Measurements from ENCODE around the gene ZNG1B.
"Not testable (repeated sequence)": the region's sequence is repeated elsewhere in the genome, so short reads cannot be mapped to it uniquely, and the experiment has no call there.

- TF ChIP-seq CTCF (conservative IDR thresholded peaks at IDR 0.05 in 1 of 2, IDR thresholded peaks at IDR 0.05 in 1 of 2; ENCODE audit: extremely low read depth in 1 of 2, insufficient read depth in 1 of 2, low read depth in 1 of 2, low read length in 2 of 2); EZH2 (IDR thresholded peaks at IDR 0.05; ENCODE audit: borderline replicate concordance, low read length): not testable (repeated sequence)
These were observed 59.0 kb downstream of the ZNG1B start for GRCh38 chr2:113496527-113496926.

Data from mammary epithelial cell (primary cell).